ENCODE results near the gene PDLIM7. TPM values are rescaled to one million over a fixed set of nuclear protein-coding genes. Genes with fewer than 3 reads are reported as not detected.
A peak's percentile ranks its signal among the peaks of the same experiment; 100 is the strongest.

The PDLIM7 gene
- total RNA-seq, 2 experiments from 2014 or later: 38.5 to 41.9 TPM

GRCh38 chr5:177455661-177456590, 41.5 kb downstream of the PDLIM7 start:
- peak; percentile 89 for DNase-seq
- Mint-ChIP-seq H3K27ac (peak overlapping the region; percentile 86), H3K4me3 (peak overlapping the region; percentile 84), H3K36me3 (peaks cover 5% of the 10 kb centered on the region), H3K27me3 (no peaks in the 10 kb centered on the region), H3K9me3 (no peaks in the 10 kb centered on the region), H3K4me1 (peaks cover 18% of the 10 kb centered on the region)

- Mint-ChIP-seq H3K27ac (peak overlapping the region; percentile 74), H3K4me3 (peak overlapping the region; percentile 84), H3K9me3 (no peaks in the 10 kb centered on the region), H3K4me1 (peaks cover 18% of the 10 kb centered on the region), H3K27me3 (no peaks in the 10 kb centered on the region), H3K36me3 (peaks cover 5% of the 10 kb centered on the region)
- DNase-seq: peak; percentile 96
Measured at GRCh38 chr5:177455036-177455660, 42.3 kb downstream of the PDLIM7 start.

- peaks cover 4% of the 10 kb centered on the region for H3K36me3 Mint-ChIP-seq
- H3K4me1 Mint-ChIP-seq: peaks cover 18% of the 10 kb centered on the region
- H3K27ac Mint-ChIP-seq: no peak overlapping the region
- peak; percentile 93 for DNase-seq
- H3K4me3 Mint-ChIP-seq: peak overlapping the region; percentile 84
- H3K27me3 Mint-ChIP-seq: no peaks in the 10 kb centered on the region
- no peaks in the 10 kb centered on the region for H3K9me3 Mint-ChIP-seq
Measured at GRCh38 chr5:177454397-177455035, 42.9 kb downstream of the PDLIM7 start.

- peaks cover 18% of the 10 kb centered on the region for H3K4me1 Mint-ChIP-seq
- no peaks in the 10 kb centered on the region for H3K9me3 Mint-ChIP-seq
- H3K36me3 Mint-ChIP-seq: peaks cover 4% of the 10 kb centered on the region
- H3K27ac Mint-ChIP-seq: peak overlapping the region; percentile 80
- H3K4me3 Mint-ChIP-seq: peak overlapping the region; percentile 83
- no peak for DNase-seq
- H3K27me3 Mint-ChIP-seq: no peaks in the 10 kb centered on the region
Measured at GRCh38 chr5:177453852-177454396, 43.5 kb downstream of the PDLIM7 start.

GRCh38 chr5:177452688-177453638, 44.4 kb downstream of the PDLIM7 start:
- H3K4me3 Mint-ChIP-seq: no peak overlapping the region
- H3K9me3 Mint-ChIP-seq: no peaks in the 10 kb centered on the region
- H3K4me1 Mint-ChIP-seq: peaks cover 26% of the 10 kb centered on the region
- peaks cover 10% of the 10 kb centered on the region for H3K36me3 Mint-ChIP-seq
- H3K27me3 Mint-ChIP-seq: no peaks in the 10 kb centered on the region
- no peak for DNase-seq
- H3K27ac Mint-ChIP-seq: no peak overlapping the region

GRCh38 chr5:177450667-177451424, 46.6 kb downstream of the PDLIM7 start:
- no peak for DNase-seq
- Mint-ChIP-seq H3K9me3 (no peaks in the 10 kb centered on the region), H3K27ac (no peak overlapping the region)

GRCh38 chr5:177449140-177450061, 48.0 kb downstream of the PDLIM7 start:
- peaks cover 43% of the 10 kb centered on the region for H3K4me1 Mint-ChIP-seq
- peaks cover 13% of the 10 kb centered on the region for H3K36me3 Mint-ChIP-seq
- no peak overlapping the region for H3K4me3 Mint-ChIP-seq
- H3K9me3 Mint-ChIP-seq: no peaks in the 10 kb centered on the region
- H3K27ac Mint-ChIP-seq: no peak overlapping the region
- H3K27me3 Mint-ChIP-seq: peaks cover 4% of the 10 kb centered on the region
- no peak for DNase-seq

More at GRCh38 chr5:177450667-177451424, 46.6 kb downstream of the PDLIM7 start:
- Mint-ChIP-seq H3K4me3 (no peak overlapping the region), H3K4me1 (peaks cover 29% of the 10 kb centered on the region), H3K27me3 (peaks cover 2% of the 10 kb centered on the region), H3K36me3 (peaks cover 11% of the 10 kb centered on the region)

- H3K27ac Mint-ChIP-seq: peak overlapping the region; percentile 7
- peaks cover 44% of the 10 kb centered on the region for H3K4me1 Mint-ChIP-seq
- no peak for DNase-seq
- peaks cover 15% of the 10 kb centered on the region for H3K36me3 Mint-ChIP-seq
- no peaks in the 10 kb centered on the region for H3K9me3 Mint-ChIP-seq
- H3K27me3 Mint-ChIP-seq: peaks cover 4% of the 10 kb centered on the region
- peak overlapping the region; percentile 76 for H3K4me3 Mint-ChIP-seq
Measured at GRCh38 chr5:177448244-177448950, 49.0 kb downstream of the PDLIM7 start.

- H3K27me3 Mint-ChIP-seq: peaks cover 4% of the 10 kb centered on the region
- DNase-seq: no peak
- peaks cover 43% of the 10 kb centered on the region for H3K4me1 Mint-ChIP-seq
- peak overlapping the region; percentile 63 for H3K27ac Mint-ChIP-seq
- H3K9me3 Mint-ChIP-seq: no peaks in the 10 kb centered on the region
- H3K36me3 Mint-ChIP-seq: peaks cover 15% of the 10 kb centered on the region
- peak overlapping the region; percentile 76 for H3K4me3 Mint-ChIP-seq
Measured at GRCh38 chr5:177447611-177448243, 49.7 kb downstream of the PDLIM7 start.

GRCh38 chr5:177447066-177447610, 50.3 kb downstream of the PDLIM7 start:
- H3K9me3 Mint-ChIP-seq: no peaks in the 10 kb centered on the region
- peaks cover 42% of the 10 kb centered on the region for H3K4me1 Mint-ChIP-seq
- peaks cover 4% of the 10 kb centered on the region for H3K27me3 Mint-ChIP-seq
- DNase-seq: peak; percentile 77
- H3K27ac Mint-ChIP-seq: no peak overlapping the region
- peaks cover 15% of the 10 kb centered on the region for H3K36me3 Mint-ChIP-seq
- H3K4me3 Mint-ChIP-seq: peak overlapping the region; percentile 48

GRCh38 chr5:177446200-177447065, 51.0 kb downstream of the PDLIM7 start, which contains the start of gene PRR7:
Gene PRR7 (plus strand): TSS chr5:177446814. CDS start chr5:177455068, 8,254 bp downstream.
- DNase-seq: peak; percentile 84
- Mint-ChIP-seq H3K9me3 (no peaks in the 10 kb centered on the region), H3K27ac (peak within 1 kb of the TSS; percentile 90), H3K27me3 (peaks cover 4% of the 10 kb centered on the region), H3K4me3 (peak within 1 kb of the TSS; percentile 82), H3K4me1 (peaks cover 42% of the 10 kb centered on the region), H3K36me3 (peaks cover 18% of the 10 kb centered on the region)
